Gastrocnemius medialis (tissue), 4 donors: Measurements from ENCODE around the gene CRIP1.

Experiments
- CTCF ChIP-seq, 5 experiments: fragments of 450-650 bp in 3 of 5; fragments of 200-600 bp in 2 of 5; sonication (generic) in 2 of 5; IDR thresholded peaks in 4 of 5; conservative IDR thresholded peaks in 1 of 5; 1 replicate in 4 of 5; 2 replicates in 1 of 5; pipeline ENCODE4 v1.5.1; 2016 to 2019; ENCODE audit warnings: antibody characterized with exemption in 5 of 5, mild to moderate bottlenecking in 3 of 5, moderate library complexity in 3 of 5
- POLR2A ChIP-seq, 2 donors: fragments of 450-650 bp; IDR thresholded peaks; one replicate each; pipeline ENCODE4 v1.6.1; 2017; ENCODE audit warnings: antibody characterized with exemption in 2 of 2, mild to moderate bottlenecking in 2 of 2, moderate library complexity in 2 of 2

GRCh38 chr14:105445901-105446845 is 40.5 kb upstream of the CRIP1 start:
- TF ChIP-seq CTCF (IDR thresholded peaks at IDR 0.05 in 4 of 5, conservative IDR thresholded peaks at IDR 0.05 in 1 of 5) (no peak), POLR2A (IDR thresholded peaks at IDR 0.05) (no peak)
